SK-N-SH (cell line): ENCODE results near the gene ARL1. TPM values are rescaled to one million over a fixed set of nuclear protein-coding genes. Genes with fewer than 3 reads are reported as not detected.
A peak's percentile ranks its signal among the peaks of the same experiment; 100 is the strongest.

Source experiments
- CTCF ChIA-PET: fragments of 300-600, 350-600 bp; formaldehyde crosslinking; extraction: SDS; loops from one replicate; lab custom pipeline; 2021; lab: Yijun Ruan, JAX
- POLR2A ChIA-PET: fragments of 350-600 bp; sonication (Branson Sonifier 250); formaldehyde crosslinking; extraction: SDS; loops from one replicate; lab custom pipeline; 2020; ENCODE audit warnings: antibody characterized with exemption, inconsistent platforms; lab: Yijun Ruan, JAX
- DNase-seq: peaks from one replicate; pipeline ENCODE4 v3.0.0; 2012
- H2AFZ ChIP-seq: fragments of 200-600 bp; sonication (generic); 2 replicates; pipeline ENCODE4 v1.8.1; 2016; ENCODE audit warnings: antibody characterized with exemption, mild to moderate bottlenecking, low read depth
- H3F3A ChIP-seq: fragments of 200-600 bp; sonication (generic); replicated peaks from 2 replicates; pipeline ENCODE3; 2016; ENCODE audit warnings: antibody characterized with exemption, mild to moderate bottlenecking; ENCODE audit not compliant: insufficient read depth
- H3K27ac ChIP-seq, 2 experiments: fragments of 200-500 bp in 1 of 2; fragments of 200-600 bp in 1 of 2; sonication (Bioruptor generic) in 1 of 2; sonication (generic), shearing (Covaris generic) in 1 of 2; 2 replicates each; pipeline versions ENCODE4 v1.5.1 to v1.6.1; 2014 to 2016; ENCODE audit warnings: low read depth in 2 of 2, inconsistent platforms in 1 of 2, low read length in 1 of 2, mild to moderate bottlenecking in 1 of 2, mixed read lengths in 1 of 2
- H3K27me3 ChIP-seq: fragments of 200-600 bp; sonication (generic), shearing (Covaris generic); 2 replicates; pipeline ENCODE4 v1.6.1; 2016; ENCODE audit warnings: mixed run types; ENCODE audit not compliant: insufficient read depth
- H3K36me3 ChIP-seq, 2 experiments: fragments of 200-500 bp in 1 of 2; fragments of 200-600 bp in 1 of 2; sonication (Bioruptor generic) in 1 of 2; sonication (generic) in 1 of 2; replicated peaks in 1 of 2; 2 replicates each; pipeline versions ENCODE3 to v1.5.1; 2014 to 2016; ENCODE audit warnings: low read length in 1 of 2, mild to moderate bottlenecking in 1 of 2; ENCODE audit not compliant: insufficient read depth in 2 of 2, control insufficient read depth in 1 of 2
- H3K4me1 ChIP-seq, 2 experiments: fragments of 200-500 bp in 1 of 2; fragments of 200-600 bp in 1 of 2; sonication (Bioruptor generic) in 1 of 2; sonication (generic), shearing (Covaris generic) in 1 of 2; 2 replicates each; pipeline versions ENCODE4 v1.5.1 to v1.6.1; 2014 to 2016; ENCODE audit warnings: low read depth in 1 of 2, low read length in 1 of 2, mixed run types in 1 of 2; ENCODE audit not compliant: insufficient read depth in 2 of 2, control insufficient read depth in 1 of 2
- H3K4me2 ChIP-seq: fragments of 200-600 bp; sonication (generic), shearing (Covaris generic); 2 replicates; pipeline ENCODE4 v1.6.1; 2017; ENCODE audit warnings: mixed run types
- H3K4me3 ChIP-seq, 2 experiments: fragments of 200-500 bp in 1 of 2; fragments of 200-600 bp in 1 of 2; sonication (Bioruptor generic) in 1 of 2; sonication (generic), shearing (Covaris generic) in 1 of 2; 2 replicates each; pipeline versions ENCODE4 v1.5.1 to v1.8.1; 2014 to 2016; ENCODE audit warnings: low read depth in 2 of 2, inconsistent platforms in 1 of 2, low read length in 1 of 2, mild to moderate bottlenecking in 1 of 2, mixed read lengths in 1 of 2, moderate library complexity in 1 of 2
- H3K79me2 ChIP-seq: fragments of 200-600 bp; sonication (generic); 2 replicates; pipeline ENCODE4 v1.8.1; 2017; ENCODE audit warnings: mild to moderate bottlenecking; ENCODE audit not compliant: insufficient read depth
- H3K9ac ChIP-seq: fragments of 200-600 bp; sonication (generic); 2 replicates; pipeline ENCODE4 v1.6.1; 2017; ENCODE audit warnings: mixed run types
- H3K9me2 ChIP-seq: fragments of 200-600 bp; sonication (generic); 2 replicates; pipeline ENCODE4 v1.6.1; 2017; ENCODE audit warnings: mixed run types
- H3K9me3 ChIP-seq: fragments of 200-600 bp; sonication (generic); 2 replicates; pipeline ENCODE4 v1.6.1; 2017; ENCODE audit warnings: mixed run types, mild to moderate bottlenecking, moderate library complexity
- H4K20me1 ChIP-seq: fragments of 200-600 bp; sonication (generic); 2 replicates; pipeline ENCODE4 v1.6.1; 2017; ENCODE audit warnings: mild to moderate bottlenecking, mixed run types; ENCODE audit not compliant: insufficient read depth
- CHD2 ChIP-seq: fragments of 150-350 bp; IDR thresholded peaks from 2 replicates; pipeline ENCODE4 v1.6.1; 2018; ENCODE audit warnings: low read length; ENCODE audit not compliant: partially characterized antibody
- EP300 ChIP-seq, 2 experiments: IDR thresholded peaks; 2 replicates each; pipeline versions ENCODE4 v1.4.0 to v1.6.1; 2012; ENCODE audit warnings: borderline replicate concordance in 1 of 2, low read depth in 1 of 2, low read length in 1 of 2
- FOSL2 ChIP-seq: IDR thresholded peaks from 2 replicates; pipeline ENCODE4 v1.4.0; 2012; ENCODE audit warnings: low read depth, mild to moderate bottlenecking, moderate library complexity, borderline replicate concordance
- GABPA ChIP-seq: IDR thresholded peaks from 2 replicates; pipeline ENCODE4 v1.4.0; 2012; ENCODE audit warnings: low read depth, mild to moderate bottlenecking
- MEF2A ChIP-seq: IDR thresholded peaks from 2 replicates; pipeline ENCODE4 v1.4.0; 2012; ENCODE audit warnings: low read depth, borderline replicate concordance
- MXI1 ChIP-seq: IDR thresholded peaks from 2 replicates; pipeline ENCODE4 v1.6.1; 2012; ENCODE audit warnings: mild to moderate bottlenecking, low read depth, low read length, improper control_type of control experiment
- NFIC ChIP-seq: IDR thresholded peaks from 2 replicates; pipeline ENCODE4 v1.4.0; 2012; ENCODE audit warnings: borderline replicate concordance
- NRF1 ChIP-seq: IDR thresholded peaks from 2 replicates; pipeline ENCODE4 v1.6.1; 2012; ENCODE audit warnings: low read depth, mild to moderate bottlenecking, low read length
- POLR2AphosphoS5 ChIP-seq: IDR thresholded peaks from 2 replicates; pipeline ENCODE4 v1.6.1; 2012; ENCODE audit warnings: low read depth, low read length
- RAD21 ChIP-seq: IDR thresholded peaks from 2 replicates; pipeline ENCODE4 v1.6.1; 2012; ENCODE audit warnings: mild to moderate bottlenecking, low read length
- SIN3A ChIP-seq: IDR thresholded peaks from 2 replicates; pipeline ENCODE4 v1.6.1; 2012; ENCODE audit warnings: low read depth, mild to moderate bottlenecking, low read length, moderate library complexity, borderline replicate concordance
- TAF1 ChIP-seq: IDR thresholded peaks from 2 replicates; pipeline ENCODE4 v1.6.1; 2012; ENCODE audit warnings: low read depth, mild to moderate bottlenecking, low read length, moderate library complexity, borderline replicate concordance
- WGBS: methylation state at CpG from one replicate; pipeline ENCODE4 v1.1.6; 2017; ENCODE audit warnings: low lambda C conversion rate; 5-methylcytosine and 5-hydroxymethylcytosine counted together
- polyA plus RNA-seq, 3 experiments: library from polyadenylated mRNA; depleted of rRNA; stranded (reverse); fragments of >200 nt; gene quantifications; 2 replicates each; pipeline ENCODE4 v1.2.3, GENCODE V29; 2012
- TF ChIP-seq, protein P1 (sequence below): IDR thresholded peaks from 2 replicates; pipeline ENCODE4 v1.6.1; 2012; ENCODE audit warnings: mild to moderate bottlenecking, low read depth, low read length, moderate library complexity
- TF ChIP-seq, protein P2 (sequence below): IDR thresholded peaks from 2 replicates; pipeline ENCODE4 v1.4.0; 2012; ENCODE audit warnings: low read depth
- TF ChIP-seq, protein P3 (sequence below): IDR thresholded peaks from 2 replicates; pipeline ENCODE4 v1.4.0; 2012; ENCODE audit warnings: low read depth, borderline replicate concordance

ARL1 gene
- polyA plus RNA-seq (2012; rRNA removed) = 50.2 and 58.9 TPM in 2 replicates
- polyA plus RNA-seq (2012; cell fraction: cytosol; rRNA removed) = 67.9 and 94.7 TPM in 2 replicates
- polyA plus RNA-seq (2012; cell fraction: nucleus; rRNA removed) = 34.9 and 49.1 TPM in 2 replicates

DNA sequence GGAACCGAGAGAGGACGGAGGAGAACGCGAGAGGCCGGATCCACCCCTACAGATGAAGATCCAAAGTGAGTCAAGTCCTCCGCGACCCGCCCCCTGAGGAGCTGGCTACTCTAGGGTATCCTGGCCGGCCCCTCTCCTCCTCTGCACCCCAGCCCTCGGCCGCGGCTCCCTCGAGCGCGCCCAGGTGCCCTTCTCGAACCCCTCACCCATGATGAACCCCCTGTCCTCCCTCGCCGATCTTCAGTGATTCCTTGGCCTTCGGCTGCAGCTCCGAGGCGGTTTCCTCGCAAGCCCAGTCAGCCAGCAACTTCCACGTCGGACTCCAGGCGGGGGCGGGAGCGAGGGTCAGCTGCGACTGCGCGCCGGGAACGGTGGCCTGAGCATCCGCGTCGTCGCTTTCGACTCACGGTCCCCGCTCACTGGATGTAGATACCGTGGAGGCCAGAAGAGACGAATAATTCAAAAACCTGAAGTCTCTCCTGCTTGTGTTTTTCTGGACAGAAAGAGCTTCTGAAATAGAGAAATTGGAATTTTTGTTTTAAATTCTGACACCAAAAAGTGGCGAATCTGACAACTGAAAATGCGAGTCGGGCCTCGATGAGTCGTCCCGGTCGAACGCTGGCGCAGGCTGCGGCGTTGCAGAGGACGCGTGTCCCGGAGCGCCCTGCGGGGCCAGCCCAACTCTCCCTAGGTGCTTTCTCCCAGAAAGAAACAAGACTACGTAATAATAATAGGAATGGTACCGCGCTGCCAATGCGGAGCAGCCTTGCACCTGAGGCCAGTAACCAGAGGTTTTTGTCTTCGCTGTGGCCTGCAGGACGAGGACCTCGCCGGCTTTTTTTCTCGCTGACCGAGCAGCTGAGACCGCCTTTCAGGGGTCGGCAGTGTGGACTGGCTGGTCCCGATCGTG is at the start of gene ARL1:
TSS of gene ARL1 (minus strand) at position 337 of the 910 bp plus-strand sequence. CDS start at position 210, 127 bp downstream.
- Histone ChIP-seq H3K27ac (peak within 1 kb of the TSS; percentile 90 to 97), H3K4me3 (peak within 1 kb of the TSS; percentile 84 to 96), H3K9ac (peak within 1 kb of the TSS; percentile 82), H3F3A (peaks cover 10% of the 10 kb centered on the region)
- peak; percentile 89 for DNase-seq
- WGBS = under 1% methylated on average over 61 of the region's 71 CpGs
- no peak for TF ChIP-seq MEF2A
- peak; percentile 78 to 95; a peak in 3 of 4 replicates for TF ChIP-seq EP300 (IDR thresholded peaks at IDR 0.05; ENCODE audit: borderline replicate concordance in 1 of 2, low read depth in 1 of 2, low read length in 1 of 2)
- TF ChIP-seq NRF1 = peak; percentile 82
- TF ChIP-seq SIN3A = 0 out of 2 replicates have a peak, but pooled peaks have one; percentile 45
- TF ChIP-seq CHD2 = peak; percentile 8
- TF ChIP-seq NFIC = no peak
- no peak for TF ChIP-seq GABPA
- TF ChIP-seq, protein P1, sequence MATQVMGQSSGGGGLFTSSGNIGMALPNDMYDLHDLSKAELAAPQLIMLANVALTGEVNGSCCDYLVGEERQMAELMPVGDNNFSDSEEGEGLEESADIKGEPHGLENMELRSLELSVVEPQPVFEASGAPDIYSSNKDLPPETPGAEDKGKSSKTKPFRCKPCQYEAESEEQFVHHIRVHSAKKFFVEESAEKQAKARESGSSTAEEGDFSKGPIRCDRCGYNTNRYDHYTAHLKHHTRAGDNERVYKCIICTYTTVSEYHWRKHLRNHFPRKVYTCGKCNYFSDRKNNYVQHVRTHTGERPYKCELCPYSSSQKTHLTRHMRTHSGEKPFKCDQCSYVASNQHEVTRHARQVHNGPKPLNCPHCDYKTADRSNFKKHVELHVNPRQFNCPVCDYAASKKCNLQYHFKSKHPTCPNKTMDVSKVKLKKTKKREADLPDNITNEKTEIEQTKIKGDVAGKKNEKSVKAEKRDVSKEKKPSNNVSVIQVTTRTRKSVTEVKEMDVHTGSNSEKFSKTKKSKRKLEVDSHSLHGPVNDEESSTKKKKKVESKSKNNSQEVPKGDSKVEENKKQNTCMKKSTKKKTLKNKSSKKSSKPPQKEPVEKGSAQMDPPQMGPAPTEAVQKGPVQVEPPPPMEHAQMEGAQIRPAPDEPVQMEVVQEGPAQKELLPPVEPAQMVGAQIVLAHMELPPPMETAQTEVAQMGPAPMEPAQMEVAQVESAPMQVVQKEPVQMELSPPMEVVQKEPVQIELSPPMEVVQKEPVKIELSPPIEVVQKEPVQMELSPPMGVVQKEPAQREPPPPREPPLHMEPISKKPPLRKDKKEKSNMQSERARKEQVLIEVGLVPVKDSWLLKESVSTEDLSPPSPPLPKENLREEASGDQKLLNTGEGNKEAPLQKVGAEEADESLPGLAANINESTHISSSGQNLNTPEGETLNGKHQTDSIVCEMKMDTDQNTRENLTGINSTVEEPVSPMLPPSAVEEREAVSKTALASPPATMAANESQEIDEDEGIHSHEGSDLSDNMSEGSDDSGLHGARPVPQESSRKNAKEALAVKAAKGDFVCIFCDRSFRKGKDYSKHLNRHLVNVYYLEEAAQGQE = 0 out of 2 replicates have a peak, but pooled peaks have one; percentile 11
- TF ChIP-seq, protein P2, sequence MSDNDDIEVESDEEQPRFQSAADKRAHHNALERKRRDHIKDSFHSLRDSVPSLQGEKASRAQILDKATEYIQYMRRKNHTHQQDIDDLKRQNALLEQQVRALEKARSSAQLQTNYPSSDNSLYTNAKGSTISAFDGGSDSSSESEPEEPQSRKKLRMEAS = peak; percentile 84
- 0 out of 2 replicates have a peak, but pooled peaks have one; percentile 29 for TF ChIP-seq FOSL2
- TF ChIP-seq, protein P3, sequence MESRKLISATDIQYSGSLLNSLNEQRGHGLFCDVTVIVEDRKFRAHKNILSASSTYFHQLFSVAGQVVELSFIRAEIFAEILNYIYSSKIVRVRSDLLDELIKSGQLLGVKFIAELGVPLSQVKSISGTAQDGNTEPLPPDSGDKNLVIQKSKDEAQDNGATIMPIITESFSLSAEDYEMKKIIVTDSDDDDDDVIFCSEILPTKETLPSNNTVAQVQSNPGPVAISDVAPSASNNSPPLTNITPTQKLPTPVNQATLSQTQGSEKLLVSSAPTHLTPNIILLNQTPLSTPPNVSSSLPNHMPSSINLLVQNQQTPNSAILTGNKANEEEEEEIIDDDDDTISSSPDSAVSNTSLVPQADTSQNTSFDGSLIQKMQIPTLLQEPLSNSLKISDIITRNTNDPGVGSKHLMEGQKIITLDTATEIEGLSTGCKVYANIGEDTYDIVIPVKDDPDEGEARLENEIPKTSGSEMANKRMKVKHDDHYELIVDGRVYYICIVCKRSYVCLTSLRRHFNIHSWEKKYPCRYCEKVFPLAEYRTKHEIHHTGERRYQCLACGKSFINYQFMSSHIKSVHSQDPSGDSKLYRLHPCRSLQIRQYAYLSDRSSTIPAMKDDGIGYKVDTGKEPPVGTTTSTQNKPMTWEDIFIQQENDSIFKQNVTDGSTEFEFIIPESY = no peak
- peak; percentile 81; the same call in 1 of the 2 replicates for TF ChIP-seq MXI1
- peak; percentile 91 for TF ChIP-seq POLR2AphosphoS5
- peak; percentile 75 for TF ChIP-seq TAF1
- no peak for TF ChIP-seq RAD21
- TF ChIP-seq, all 33 proteins: peak for 10
- Histone ChIP-seq H3K9me2 (no peaks in the 10 kb centered on the region), H2AFZ (peak within 1 kb of the TSS; percentile 86), H3K79me2 (peaks cover 54% of the 10 kb centered on the region), H3K4me2 (peak within 1 kb of the TSS; percentile 78), H3K9me3 (no peaks in the 10 kb centered on the region), H3K4me1 (peaks cover 6 to 9% of the 10 kb centered on the region in 2 experiments; a peak in 3 of 4 replicates), H3K27me3 (no peaks in the 10 kb centered on the region), H3K36me3 (peaks cover under 1 to 1% of the 10 kb centered on the region in 2 experiments), H4K20me1 (peaks cover 21% of the 10 kb centered on the region)
- POLR2A ChIA-PET = interaction anchor here (0.6 to 0.7 kb wide), 2 partner anchors 27 to 215 kb away, joined by 3 read pairs; no protein-coding TSS in a partner anchor
- CTCF ChIA-PET = interaction anchor here (0.7 to 1.4 kb wide), 3 partner anchors 352 to 729 kb away, joined by 3 to 7 read pairs (median 4); no protein-coding TSS in a partner anchor
